Fibroblast of the aortic adventitia (primary cell): ENCODE measurements around the gene ARF1. TPM values are rescaled to one million over a fixed set of nuclear protein-coding genes. Genes with fewer than 3 reads are reported as not detected.

Source experiments
- DNase-seq: peaks from one replicate; pipeline ENCODE4 v3.0.0-alpha.2; 2010; ENCODE audit warnings: low read depth
- H3K4me3 ChIP-seq: 2 replicates; pipeline ENCODE4 v1.5.1; 2011; ENCODE audit warnings: low read depth, mild to moderate bottlenecking, control low read depth, low read length, moderate library complexity
- total RNA-seq: library from RNA; depleted of rRNA; stranded (reverse); fragments of >200 nt; gene quantifications from 2 replicates; pipeline ENCODE4 v1.2.3, GENCODE V29; 2012; ENCODE audit warnings: low replicate concordance
- TF ChIP-seq, protein P1 (sequence below): IDR thresholded peaks from 2 replicates; pipeline ENCODE4 v1.5.1; 2011; ENCODE audit warnings: mild to moderate bottlenecking, low read length, control low read depth, inconsistent platforms; ENCODE audit not compliant: insufficient read depth

Gene ARF1
- total RNA-seq, 1 donor, result 246 TPM

- DNase-seq, result peak; percentile 93
- H3K4me3 ChIP-seq, result peak overlapping the region; percentile 56
- TF ChIP-seq, protein P1, sequence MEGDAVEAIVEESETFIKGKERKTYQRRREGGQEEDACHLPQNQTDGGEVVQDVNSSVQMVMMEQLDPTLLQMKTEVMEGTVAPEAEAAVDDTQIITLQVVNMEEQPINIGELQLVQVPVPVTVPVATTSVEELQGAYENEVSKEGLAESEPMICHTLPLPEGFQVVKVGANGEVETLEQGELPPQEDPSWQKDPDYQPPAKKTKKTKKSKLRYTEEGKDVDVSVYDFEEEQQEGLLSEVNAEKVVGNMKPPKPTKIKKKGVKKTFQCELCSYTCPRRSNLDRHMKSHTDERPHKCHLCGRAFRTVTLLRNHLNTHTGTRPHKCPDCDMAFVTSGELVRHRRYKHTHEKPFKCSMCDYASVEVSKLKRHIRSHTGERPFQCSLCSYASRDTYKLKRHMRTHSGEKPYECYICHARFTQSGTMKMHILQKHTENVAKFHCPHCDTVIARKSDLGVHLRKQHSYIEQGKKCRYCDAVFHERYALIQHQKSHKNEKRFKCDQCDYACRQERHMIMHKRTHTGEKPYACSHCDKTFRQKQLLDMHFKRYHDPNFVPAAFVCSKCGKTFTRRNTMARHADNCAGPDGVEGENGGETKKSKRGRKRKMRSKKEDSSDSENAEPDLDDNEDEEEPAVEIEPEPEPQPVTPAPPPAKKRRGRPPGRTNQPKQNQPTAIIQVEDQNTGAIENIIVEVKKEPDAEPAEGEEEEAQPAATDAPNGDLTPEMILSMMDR, result peak; percentile 39
Observed at GRCh38 chr1:228087771-228088251, 5.3 kb downstream of the ARF1 start.

- DNase-seq, result peak; percentile 69
- H3K4me3 ChIP-seq, result peak overlapping the region; percentile 19
- TF ChIP-seq, protein P1, result no peak
Observed at GRCh38 chr1:228088586-228089498, 6.3 kb downstream of the ARF1 start.

GRCh38 chr1:228089519-228090380, 7.2 kb downstream of the ARF1 start:
- TF ChIP-seq, protein P1, result no peak
- no peak overlapping the region for H3K4me3 ChIP-seq
- DNase-seq, result no peak

GRCh38 chr1:228090613-228091081, 8.1 kb downstream of the ARF1 start:
- no peak overlapping the region for H3K4me3 ChIP-seq
- DNase-seq, result no peak
- TF ChIP-seq, protein P1, result peak; percentile 7

DNA sequence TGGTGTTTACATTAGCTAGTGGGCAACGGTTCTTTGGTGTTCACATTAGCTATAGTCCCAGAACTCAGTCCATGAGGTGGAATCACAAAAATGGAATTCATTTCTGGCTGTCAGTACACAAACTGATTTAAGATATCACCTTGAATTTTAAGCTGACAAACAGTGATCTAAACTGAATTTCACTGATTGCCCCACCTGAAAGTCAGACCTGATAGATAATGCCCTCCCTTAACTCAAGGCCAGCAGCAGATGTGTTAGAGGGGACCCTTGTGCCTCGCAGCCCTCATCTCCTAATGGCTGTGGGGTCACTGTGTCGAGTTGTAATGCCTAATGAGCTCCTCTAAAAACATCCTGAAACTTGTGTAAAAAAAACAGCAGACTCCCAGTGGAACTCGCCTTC, 8.6 kb downstream of the ARF1 start:
- H3K4me3 ChIP-seq, result no peak overlapping the region
- TF ChIP-seq, protein P1, result no peak
- DNase-seq, result no peak

DNA sequence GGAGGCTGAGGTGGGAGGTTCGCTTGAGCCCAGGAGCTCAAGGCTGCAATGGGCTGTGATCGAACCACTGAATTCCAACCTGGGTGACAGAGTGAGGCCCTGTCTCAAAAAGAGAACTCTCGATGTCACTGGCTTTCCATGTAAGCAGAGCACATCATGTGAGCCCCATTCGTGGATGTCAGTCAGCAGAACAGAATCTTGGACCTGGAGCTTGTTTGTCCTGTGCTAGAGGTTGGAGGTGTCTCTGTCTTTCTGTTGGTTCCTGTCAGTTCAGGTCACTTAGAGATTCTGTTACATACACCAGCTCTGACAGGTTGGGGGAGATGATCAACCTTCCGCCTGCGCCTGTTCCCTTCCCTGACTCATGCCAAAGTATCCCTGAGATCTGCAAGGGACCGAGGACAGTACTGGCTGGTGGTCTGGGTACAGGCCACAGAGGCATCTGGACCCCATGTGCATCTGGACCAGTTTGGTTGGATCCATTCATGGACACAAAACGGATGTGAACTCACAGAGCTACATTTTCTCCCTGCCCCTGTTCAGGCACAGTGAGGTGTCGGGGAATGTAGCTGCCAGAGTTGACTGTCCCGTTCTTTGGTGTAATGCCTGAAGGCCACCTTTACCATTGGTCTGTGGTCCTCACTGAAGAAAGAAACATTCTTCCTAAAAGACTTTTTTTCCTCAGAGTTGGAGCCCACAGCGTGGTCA, 10.0 kb downstream of the ARF1 start:
- DNase-seq, result no peak
- TF ChIP-seq, protein P1, result no peak

More for the DNA sequence above, 10.0 kb downstream of the ARF1 start:
- H3K4me3 ChIP-seq, result no peak overlapping the region
